CD8-positive, alpha-beta memory T cell (primary cell): ENCODE measurements around the gene TUBD1. TPM values are rescaled to one million over a fixed set of nuclear protein-coding genes. Genes with fewer than 3 reads are reported as not detected.

ENCODE experiments used
- CTCF ChIA-PET: fragments of 350-600 bp; sonication (Branson Sonifier 250); formaldehyde crosslinking; loops from one replicate; lab custom pipeline; 2021; ENCODE audit warnings: antibody characterized with exemption; lab: Charles Lee
- POLR2A ChIA-PET: fragments of 350-600 bp; sonication (Branson Sonifier 250); formaldehyde crosslinking; loops from one replicate; lab custom pipeline; 2021; ENCODE audit warnings: antibody characterized with exemption; lab: Charles Lee
- DNase-seq, 5 donors: peaks; one replicate each; pipeline versions ENCODE4 v3.0.0 to v3.0.0-alpha.2; 2020 to 2022; ENCODE audit warnings: mixed read lengths in 1 of 5
- H3K27ac ChIP-seq: one replicate; pipeline ENCODE4 v1.7.0; 2013; ENCODE audit warnings: low read depth, mild to moderate bottlenecking, low read length, moderate library complexity
- H3K27me3 ChIP-seq: 2 replicates; pipeline ENCODE4 v1.7.0; 2013; ENCODE audit warnings: low read length, mild to moderate bottlenecking; ENCODE audit not compliant: insufficient read depth, poor library complexity, severe bottlenecking
- H3K36me3 ChIP-seq: 2 replicates; pipeline ENCODE4 v1.7.0; 2013; ENCODE audit warnings: mild to moderate bottlenecking, low read length, moderate library complexity; ENCODE audit not compliant: insufficient read depth
- H3K4me1 ChIP-seq: 2 replicates; pipeline ENCODE4 v1.7.0; 2013; ENCODE audit warnings: mild to moderate bottlenecking, low read length, moderate library complexity; ENCODE audit not compliant: insufficient read depth
- H3K4me3 ChIP-seq: 2 replicates; pipeline ENCODE4 v1.7.0; 2013; ENCODE audit warnings: mild to moderate bottlenecking, low read length
- H3K9me3 ChIP-seq: 2 replicates; pipeline ENCODE4 v1.7.0; 2013; ENCODE audit warnings: mild to moderate bottlenecking, low read length
- H3K27ac Mint-ChIP-seq, 8 donors: one replicate each; pipeline ENCODE4 v1.8.0; 2020 to 2021; ENCODE audit warnings: mixed read lengths in 8 of 8, mild to moderate bottlenecking in 6 of 8, inconsistent platforms in 3 of 8, moderate library complexity in 3 of 8
- H3K27me3 Mint-ChIP-seq, 2 donors: one replicate each; pipeline ENCODE4 v1.8.0; 2020 to 2021; ENCODE audit warnings: mixed read lengths in 2 of 2, mild to moderate bottlenecking in 1 of 2, moderate library complexity in 1 of 2
- H3K36me3 Mint-ChIP-seq, 3 donors: one replicate each; pipeline ENCODE4 v1.8.0; 2020 to 2021; ENCODE audit warnings: mixed read lengths in 3 of 3, inconsistent platforms in 1 of 3, mild to moderate bottlenecking in 1 of 3
- H3K4me1 Mint-ChIP-seq, 3 donors: one replicate each; pipeline ENCODE4 v1.8.0; 2020 to 2021; ENCODE audit warnings: mixed read lengths in 3 of 3, inconsistent platforms in 1 of 3, mild to moderate bottlenecking in 1 of 3
- H3K4me3 Mint-ChIP-seq, 7 donors: one replicate each; pipeline ENCODE4 v1.8.0; 2020 to 2021; ENCODE audit warnings: mixed read lengths in 7 of 7, mild to moderate bottlenecking in 6 of 7, moderate library complexity in 4 of 7, inconsistent platforms in 2 of 7
- H3K9me3 Mint-ChIP-seq, 5 donors: one replicate each; pipeline ENCODE4 v1.8.0; 2020 to 2022; ENCODE audit warnings: mixed read lengths in 5 of 5, mild to moderate bottlenecking in 3 of 5, moderate library complexity in 2 of 5, inconsistent platforms in 1 of 5
- polyA plus RNA-seq: library from polyadenylated mRNA; unstranded; fragments of 300-500 nt; fragmentation: Illumina TruSeq; gene quantifications from one replicate; pipeline ENCODE4 v1.2.3, GENCODE V29; 2021
- total RNA-seq, 2 experiments: library from RNA; stranded (reverse); gene quantifications; one replicate each; pipeline ENCODE4 v1.2.3, GENCODE V29; 2021

The TUBD1 gene
- total and polyA plus RNA-seq, 3 experiments from 2014 or later: 9.5 to 17.3 (median 11.9) TPM

DNA sequence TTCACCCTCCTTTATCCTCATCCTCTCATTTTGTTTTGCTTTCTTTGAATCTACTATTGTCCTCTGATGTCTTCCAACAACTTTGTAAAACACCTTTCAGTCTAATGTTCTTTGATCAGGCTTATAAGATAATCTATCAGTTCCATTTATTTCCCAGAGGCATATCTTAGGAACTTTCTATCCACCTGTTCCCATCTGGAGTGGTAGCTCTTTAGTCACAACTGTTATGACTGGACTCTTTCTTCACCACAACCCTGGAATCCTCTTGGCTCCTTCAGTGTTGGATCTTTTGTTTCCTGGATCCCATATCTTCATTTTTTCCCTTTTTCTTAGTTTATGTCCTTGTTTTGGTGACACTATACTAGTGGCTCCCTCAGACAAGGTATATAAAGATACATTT lies 23.7 kb upstream of the TUBD1 start:
- Mint-ChIP-seq H3K9me3 (no peaks in the 10 kb centered on the region), H3K27me3 (no peaks in the 10 kb centered on the region), H3K27ac (no peak overlapping the region), H3K36me3 (peaks cover 4 to 73% (median 20%) of the 10 kb centered on the region in 3 donors), H3K4me3 (no peak overlapping the region), H3K4me1 (peaks cover 0 to 13% (median 0%) of the 10 kb centered on the region in 3 donors)
- Histone ChIP-seq H3K27ac (no peak overlapping the region), H3K4me3 (no peak overlapping the region), H3K27me3 (no peaks in the 10 kb centered on the region), H3K4me1 (no peaks in the 10 kb centered on the region), H3K36me3 (peaks cover 22% of the 10 kb centered on the region), H3K9me3 (no peaks in the 10 kb centered on the region)
- ChIA-PET CTCF (no interaction called here), POLR2A (no interaction called here)
- no peak for DNase-seq

- POLR2A ChIA-PET: interaction anchor here (0.6 kb wide), 1 partner anchor 200 kb away, joined by 3 read pairs; no protein-coding TSS in a partner anchor
- H3K9me3 ChIP-seq: no peaks in the 10 kb centered on the region
- Mint-ChIP-seq H3K4me1 (peaks cover 3 to 7% (median 6%) of the 10 kb centered on the region in 3 donors), H3K27ac (no peak overlapping the region), H3K36me3 (peaks cover 4 to 66% (median 16%) of the 10 kb centered on the region in 3 donors), H3K9me3 (no peaks in the 10 kb centered on the region), H3K27me3 (no peaks in the 10 kb centered on the region), H3K4me3 (no peak overlapping the region)
- no peaks in the 10 kb centered on the region for H3K4me1 ChIP-seq
- no peak overlapping the region for H3K4me3 ChIP-seq
- H3K27me3 ChIP-seq: no peaks in the 10 kb centered on the region
- CTCF ChIA-PET: interaction anchor here (0.6 to 4.1 kb wide), 13 partner anchors 8 to 161 kb away, joined by 3 to 30 read pairs (median 4); partner anchors contain the start of genes RPS6KB1 and TUBD1
- no peak overlapping the region for H3K27ac ChIP-seq
- peak in 2 of 5 donors; percentile 32 to 40 for DNase-seq
- H3K36me3 ChIP-seq: peaks cover 20% of the 10 kb centered on the region
These were observed 21.6 kb upstream of the TUBD1 start for GRCh38 chr17:59914274-59914854.

- POLR2A ChIA-PET: no interaction called here
- H3K27ac ChIP-seq: no peak overlapping the region
- CTCF ChIA-PET: no interaction called here
- H3K27ac Mint-ChIP-seq: peak overlapping the region in 1 of 8 donors; percentile 38
- H3K27me3 ChIP-seq: no peaks in the 10 kb centered on the region
- H3K4me3 Mint-ChIP-seq: peak overlapping the region in 1 of 7 donors; percentile 56
- peaks cover 0 to 42% (median 1%) of the 10 kb centered on the region in 3 donors for H3K36me3 Mint-ChIP-seq
- peaks cover 4% of the 10 kb centered on the region for H3K36me3 ChIP-seq
- no peaks in the 10 kb centered on the region for H3K9me3 ChIP-seq
- H3K4me1 Mint-ChIP-seq: peaks cover 20 to 38% (median 21%) of the 10 kb centered on the region in 3 donors
- H3K27me3 Mint-ChIP-seq: no peaks in the 10 kb centered on the region
- no peaks in the 10 kb centered on the region for H3K9me3 Mint-ChIP-seq
- no peak overlapping the region for H3K4me3 ChIP-seq
- no peaks in the 10 kb centered on the region for H3K4me1 ChIP-seq
- no peak for DNase-seq
These were observed 14.7 kb upstream of the TUBD1 start for GRCh38 chr17:59907467-59907866.

DNA sequence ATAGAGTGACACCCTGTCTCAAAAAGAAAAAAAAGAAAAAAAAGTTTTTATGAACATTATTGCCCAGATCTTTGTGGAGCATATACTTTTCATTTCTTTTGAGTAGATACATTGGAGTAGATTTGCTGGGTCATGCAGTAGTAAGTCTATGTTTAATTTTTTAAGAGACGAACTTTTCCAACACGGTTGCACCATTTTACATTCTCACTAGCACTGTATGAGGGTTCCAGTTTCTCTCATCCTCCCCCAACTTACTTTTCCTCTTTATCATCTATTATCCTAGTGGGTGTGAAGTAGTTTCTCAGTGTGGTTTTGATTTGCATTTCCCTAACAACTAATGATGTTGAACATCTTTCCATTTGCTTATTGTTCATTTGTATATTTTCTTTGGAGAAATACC lies 10.7 kb upstream of the TUBD1 start:
- H3K27ac ChIP-seq: no peak overlapping the region
- H3K9me3 ChIP-seq: no peaks in the 10 kb centered on the region
- POLR2A ChIA-PET: interaction anchor here (0.6 kb wide), 1 partner anchor 34 kb away, joined by 4 read pairs; no protein-coding TSS in a partner anchor
- H3K4me1 ChIP-seq: peaks cover 12% of the 10 kb centered on the region
- peak overlapping the region in 7 of 8 donors; percentile 4 to 72 (median 10) for H3K27ac Mint-ChIP-seq
- H3K27me3 ChIP-seq: no peaks in the 10 kb centered on the region
- H3K36me3 Mint-ChIP-seq: peaks cover 0 to 29% (median 3%) of the 10 kb centered on the region in 3 donors
- no peaks in the 10 kb centered on the region for H3K36me3 ChIP-seq
- H3K4me3 Mint-ChIP-seq: no peak overlapping the region
- CTCF ChIA-PET: interaction anchor here (0.9 kb wide), 1 partner anchor 11 kb away, joined by 3 read pairs; no protein-coding TSS in a partner anchor
- H3K27me3 Mint-ChIP-seq: no peaks in the 10 kb centered on the region
- H3K4me3 ChIP-seq: no peak overlapping the region
- H3K4me1 Mint-ChIP-seq: peaks cover 27 to 53% (median 31%) of the 10 kb centered on the region in 3 donors
- no peaks in the 10 kb centered on the region for H3K9me3 Mint-ChIP-seq
- no peak for DNase-seq

DNA sequence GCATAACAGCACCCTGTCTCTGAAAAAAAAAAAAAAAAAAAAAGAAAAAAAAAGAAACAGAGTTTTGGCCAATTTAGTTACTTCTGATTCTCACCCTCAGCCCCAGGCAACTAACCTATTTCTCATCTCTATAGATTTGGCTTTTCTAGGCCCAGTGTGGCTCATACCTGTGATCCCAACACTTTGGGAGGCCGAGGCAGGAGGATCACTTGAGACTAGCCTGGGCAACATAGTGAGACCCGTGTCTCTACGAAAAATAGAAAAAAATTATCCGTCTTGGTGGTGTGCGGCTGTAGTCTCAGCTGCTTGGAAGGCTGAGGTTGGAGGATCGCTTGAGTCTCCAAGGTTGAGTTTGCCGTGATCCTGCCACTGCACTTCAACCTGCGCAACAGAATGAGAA lies 8.9 kb upstream of the TUBD1 start:
- H3K36me3 ChIP-seq: no peaks in the 10 kb centered on the region
- DNase-seq: no peak
- POLR2A ChIA-PET: no interaction called here

GRCh38 chr17:59899099-59899498 lies 6.4 kb upstream of the TUBD1 start:
- Mint-ChIP-seq H3K36me3 (peaks cover 0 to 28% (median 3%) of the 10 kb centered on the region in 3 donors), H3K27me3 (no peaks in the 10 kb centered on the region), H3K4me1 (peaks cover 31 to 62% (median 49%) of the 10 kb centered on the region in 3 donors), H3K4me3 (peak overlapping the region in 1 of 7 donors; percentile 5), H3K9me3 (no peaks in the 10 kb centered on the region), H3K27ac (peak overlapping the region in 1 of 8 donors; percentile 58)
- Histone ChIP-seq H3K36me3 (no peaks in the 10 kb centered on the region), H3K27ac (no peak overlapping the region), H3K27me3 (no peaks in the 10 kb centered on the region), H3K4me1 (peaks cover 18% of the 10 kb centered on the region), H3K4me3 (no peak overlapping the region), H3K9me3 (no peaks in the 10 kb centered on the region)
- peak in 1 of 5 donors; percentile 41 for DNase-seq
- CTCF ChIA-PET: no interaction called here
- POLR2A ChIA-PET: no interaction called here

More for the DNA sequence above, 8.9 kb upstream of the TUBD1 start:
- Mint-ChIP-seq H3K27ac (no peak overlapping the region), H3K4me1 (peaks cover 26 to 61% (median 44%) of the 10 kb centered on the region in 3 donors), H3K27me3 (no peaks in the 10 kb centered on the region), H3K36me3 (peaks cover 0 to 28% (median 3%) of the 10 kb centered on the region in 3 donors), H3K4me3 (no peak overlapping the region), H3K9me3 (no peaks in the 10 kb centered on the region)
- Histone ChIP-seq H3K9me3 (no peaks in the 10 kb centered on the region), H3K4me1 (peaks cover 13% of the 10 kb centered on the region), H3K27ac (no peak overlapping the region), H3K4me3 (no peak overlapping the region), H3K27me3 (no peaks in the 10 kb centered on the region)
- CTCF ChIA-PET: interaction anchor here (0.6 kb wide), 1 partner anchor 34 kb away, joined by 3 read pairs; no protein-coding TSS in a partner anchor

DNA sequence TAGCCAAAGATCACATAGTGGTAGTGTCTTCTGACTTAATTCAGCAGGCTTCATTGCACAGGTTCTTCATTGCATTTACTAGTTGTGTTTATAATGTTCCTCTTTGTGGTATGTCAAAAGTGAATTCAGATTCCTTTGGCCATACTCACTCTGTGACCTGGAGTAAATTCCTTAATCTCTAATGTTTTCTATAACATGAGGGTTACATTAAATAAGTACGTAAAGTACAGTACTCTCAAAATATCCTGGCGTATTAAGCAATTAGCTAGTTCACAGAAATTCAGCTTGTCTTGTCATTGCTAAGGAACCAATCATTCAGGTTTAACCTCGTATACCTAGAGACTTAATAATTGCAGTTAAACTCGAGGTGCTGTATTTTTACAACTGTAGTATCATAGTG lies 4.3 kb upstream of the TUBD1 start:
- H3K27me3 Mint-ChIP-seq: peaks cover 0 to 1% of the 10 kb centered on the region in 2 donors
- CTCF ChIA-PET: no interaction called here

GRCh38 chr17:59893676-59894100 lies 945 bp upstream of the TUBD1 start:
- H3K9me3 Mint-ChIP-seq: no peaks in the 10 kb centered on the region
- Histone ChIP-seq H3K4me3 (peak overlapping the region; percentile 95), H3K27me3 (no peaks in the 10 kb centered on the region), H3K27ac (peak overlapping the region; percentile 90), H3K36me3 (no peaks in the 10 kb centered on the region), H3K4me1 (peaks cover 27% of the 10 kb centered on the region), H3K9me3 (no peaks in the 10 kb centered on the region)
- peak overlapping the region; percentile 97 to 100 (median 100) for H3K27ac Mint-ChIP-seq
- ChIA-PET POLR2A (interaction anchor here (0.6 to 2.5 kb wide), 8 partner anchors 40 to 274 kb away, joined by 3 to 15 read pairs (median 4); partner anchors contain the start of genes CLTC and RNFT1), CTCF (interaction anchor here (0.9 to 1.8 kb wide), 5 partner anchors 20 to 143 kb away, joined by 3 to 5 read pairs (median 5); no protein-coding TSS in a partner anchor)
- DNase-seq: no peak
- peaks cover 0 to 44% (median 5%) of the 10 kb centered on the region in 3 donors for H3K36me3 Mint-ChIP-seq
- peaks cover 0 to 1% of the 10 kb centered on the region in 2 donors for H3K27me3 Mint-ChIP-seq
- H3K4me1 Mint-ChIP-seq: peaks cover 42 to 74% (median 66%) of the 10 kb centered on the region in 3 donors
- peak overlapping the region; percentile 98 to 100 (median 99) for H3K4me3 Mint-ChIP-seq

More for the DNA sequence above, 4.3 kb upstream of the TUBD1 start:
- Mint-ChIP-seq H3K27ac (no peak overlapping the region), H3K9me3 (no peaks in the 10 kb centered on the region), H3K4me3 (no peak overlapping the region), H3K4me1 (peaks cover 38 to 70% (median 59%) of the 10 kb centered on the region in 3 donors), H3K36me3 (peaks cover 0 to 39% (median 3%) of the 10 kb centered on the region in 3 donors)
- POLR2A ChIA-PET: no interaction called here
- H3K36me3 ChIP-seq: no peaks in the 10 kb centered on the region
- H3K4me1 ChIP-seq: peaks cover 24% of the 10 kb centered on the region
- no peaks in the 10 kb centered on the region for H3K27me3 ChIP-seq
- H3K4me3 ChIP-seq: no peak overlapping the region
- H3K27ac ChIP-seq: no peak overlapping the region
- no peaks in the 10 kb centered on the region for H3K9me3 ChIP-seq
- DNase-seq: no peak
